H1 (cell line): ENCODE results near the gene TAS2R16. TPM values are rescaled to one million over a fixed set of nuclear protein-coding genes. Genes with fewer than 3 reads are reported as not detected.

ENCODE experiments used
- CTCF ChIA-PET: fragments of 300-600 bp; sonication (Branson Sonifier 250); formaldehyde crosslinking; loops from one replicate; lab custom pipeline; 2021; ENCODE audit not compliant: partially characterized antibody; lab: Charles Lee
- POLR2A ChIA-PET: fragments of 300-600 bp; sonication (Branson Sonifier 250); formaldehyde crosslinking; loops from one replicate; lab custom pipeline; 2021; ENCODE audit warnings: inconsistent platforms; ENCODE audit not compliant: partially characterized antibody; lab: Charles Lee
- DNase-seq, 2 experiments: peaks; one replicate each; pipeline versions ENCODE4 v3.0.0 to v3.0.0-alpha.2; 2010 to 2022; ENCODE audit warnings: low spot score in 2 of 2, low read depth in 1 of 2, mixed read lengths in 1 of 2
- FAIRE-seq: peaks from 2 replicates; lab custom pipeline; 2011; peaks lifted over from hg19 to GRCh38; lab: Jason Lieb, UNC
- H2AFZ ChIP-seq: 2 replicates; pipeline ENCODE4 v1.8.1; 2012; ENCODE audit warnings: low read length, inconsistent platforms
- H2AK5ac ChIP-seq: 2 replicates; pipeline ENCODE4 v1.6.1; 2013; ENCODE audit warnings: low read depth, low read length
- H2BK120ac ChIP-seq: replicated peaks from 2 replicates; pipeline ENCODE3; 2013; ENCODE audit warnings: low read depth, low read length, inconsistent platforms
- H2BK12ac ChIP-seq: 2 replicates; pipeline ENCODE4 v1.6.1; 2013; ENCODE audit warnings: low read depth, low read length
- H2BK15ac ChIP-seq: 2 replicates; pipeline ENCODE4 v1.6.1; 2013; ENCODE audit warnings: low read length
- H2BK20ac ChIP-seq: 2 replicates; pipeline ENCODE4 v1.6.1; 2013; ENCODE audit warnings: low read length
- H2BK5ac ChIP-seq: 2 replicates; pipeline ENCODE4 v1.6.1; 2013; ENCODE audit warnings: low read depth, low read length
- H3K14ac ChIP-seq: 2 replicates; pipeline ENCODE4 v1.6.1; 2013; ENCODE audit warnings: inconsistent platforms; ENCODE audit not compliant: insufficient read length
- H3K18ac ChIP-seq: 2 replicates; pipeline ENCODE4 v1.6.1; 2013; ENCODE audit warnings: low read length; ENCODE audit errors: extremely low read depth
- H3K23ac ChIP-seq: 2 replicates; pipeline ENCODE4 v1.6.1; 2013; ENCODE audit warnings: inconsistent platforms; ENCODE audit not compliant: insufficient read length
- H3K23me2 ChIP-seq: 2 replicates; pipeline ENCODE4 v1.6.1; 2013; ENCODE audit warnings: low read depth, low read length
- H3K27ac ChIP-seq: 2 replicates; pipeline ENCODE4 v1.6.1; 2011; ENCODE audit warnings: low read depth, low read length, inconsistent platforms
- H3K27me3 ChIP-seq, 4 experiments: replicated peaks in 1 of 4; 1 replicate in 1 of 4; 2 replicates in 3 of 4; pipeline versions ENCODE4 v1.6.1 to v1.8.1; 2011 to 2013; ENCODE audit warnings: low read length in 3 of 4, mild to moderate bottlenecking in 3 of 4, inconsistent platforms in 2 of 4, mixed read lengths in 2 of 4, moderate library complexity in 1 of 4; ENCODE audit not compliant: control insufficient read depth in 3 of 4, insufficient read depth in 3 of 4; ENCODE audit errors: extremely low read depth in 1 of 4
- H3K36me3 ChIP-seq, 4 experiments: 2 replicates each; pipeline versions ENCODE4 v1.6.1 to v1.8.1; 2011 to 2013; ENCODE audit warnings: mild to moderate bottlenecking in 4 of 4, low read length in 3 of 4, moderate library complexity in 2 of 4, control low read depth in 1 of 4, inconsistent platforms in 1 of 4; ENCODE audit not compliant: insufficient read depth in 4 of 4, control insufficient read depth in 2 of 4
- H3K4ac ChIP-seq: replicated peaks from 2 replicates; pipeline ENCODE3; 2013; ENCODE audit warnings: low read length, low read depth, mixed read lengths, inconsistent platforms; ENCODE audit not compliant: insufficient read length
- H3K4me1 ChIP-seq, 4 experiments: replicated peaks in 1 of 4; 1 replicate in 1 of 4; 2 replicates in 3 of 4; pipeline versions ENCODE4 v1.6.1 to v1.8.1; 2011 to 2013; ENCODE audit warnings: low read length in 3 of 4, inconsistent platforms in 2 of 4, mixed read lengths in 1 of 4; ENCODE audit not compliant: insufficient read depth in 4 of 4, control insufficient read depth in 3 of 4
- H3K4me2 ChIP-seq, 2 experiments: 2 replicates each; pipeline versions ENCODE4 v1.6.1 to v1.8.1; 2011 to 2013; ENCODE audit warnings: low read depth in 2 of 2, low read length in 2 of 2, control low read depth in 1 of 2, inconsistent platforms in 1 of 2, mild to moderate bottlenecking in 1 of 2; ENCODE audit not compliant: insufficient read depth in 1 of 2
- H3K4me3 ChIP-seq, 4 experiments: fragments of 200-600, 300-600 bp in 1 of 4; sonication (generic), shearing (Covaris generic), sonication (Bioruptor Twin) in 1 of 4; 2 replicates each; pipeline versions ENCODE4 v1.5.1 to v1.8.1; 2011 to 2016; ENCODE audit warnings: low read length in 4 of 4, low read depth in 3 of 4, control low read depth in 2 of 4, inconsistent platforms in 2 of 4, mild to moderate bottlenecking in 2 of 4, mixed read lengths in 1 of 4, moderate library complexity in 1 of 4; ENCODE audit not compliant: insufficient read depth in 2 of 4; ENCODE audit errors: extremely low read depth in 1 of 4
- H3K56ac ChIP-seq: replicated peaks from 2 replicates; pipeline ENCODE3; 2013; ENCODE audit warnings: low read depth, mild to moderate bottlenecking, mixed read lengths, low read length, inconsistent platforms; ENCODE audit not compliant: insufficient read length
- H3K79me1 ChIP-seq: 2 replicates; pipeline ENCODE4 v1.6.1; 2013; ENCODE audit warnings: low read depth, low read length, control low read depth
- H3K79me2 ChIP-seq, 2 experiments: 2 replicates each; pipeline versions ENCODE4 v1.6.1 to v1.8.1; 2012 to 2013; ENCODE audit warnings: low read length in 2 of 2, mild to moderate bottlenecking in 2 of 2, inconsistent platforms in 1 of 2; ENCODE audit not compliant: insufficient read depth in 2 of 2, control insufficient read depth in 1 of 2
- H3K9ac ChIP-seq, 4 experiments: replicated peaks in 1 of 4; 1 replicate in 1 of 4; 2 replicates in 3 of 4; pipeline versions ENCODE4 v1.6.1 to v1.8.1; 2011 to 2013; ENCODE audit warnings: low read depth in 3 of 4, low read length in 3 of 4, control low read depth in 2 of 4, mild to moderate bottlenecking in 2 of 4, moderate library complexity in 2 of 4, inconsistent platforms in 1 of 4; ENCODE audit errors: extremely low read depth in 1 of 4
- H3K9me3 ChIP-seq, 2 experiments: 2 replicates each; pipeline versions ENCODE4 v1.6.1 to v1.8.1; 2012 to 2013; ENCODE audit warnings: mild to moderate bottlenecking in 2 of 2, moderate library complexity in 2 of 2, control low read depth in 1 of 2, inconsistent platforms in 1 of 2, low read depth in 1 of 2, low read length in 1 of 2, mixed read lengths in 1 of 2; ENCODE audit not compliant: insufficient read depth in 2 of 2
- H4K20me1 ChIP-seq, 2 experiments: replicated peaks in 1 of 2; 2 replicates each; pipeline versions ENCODE3 to v1.8.1; 2011 to 2013; ENCODE audit warnings: inconsistent platforms in 2 of 2, low read length in 2 of 2, mild to moderate bottlenecking in 1 of 2; ENCODE audit not compliant: insufficient read depth in 2 of 2, control insufficient read depth in 1 of 2
- H4K5ac ChIP-seq: 2 replicates; pipeline ENCODE4 v1.6.1; 2013; ENCODE audit warnings: low read length, low read depth, mixed read lengths, inconsistent platforms; ENCODE audit not compliant: insufficient read length
- H4K8ac ChIP-seq: 2 replicates; pipeline ENCODE4 v1.8.0; 2013; ENCODE audit warnings: mild to moderate bottlenecking, moderate library complexity, low read length, inconsistent platforms; ENCODE audit not compliant: insufficient read depth; ENCODE audit errors: extremely low read depth
- H4K91ac ChIP-seq: replicated peaks from 2 replicates; pipeline ENCODE3; 2013; ENCODE audit warnings: low read length, mixed read lengths, inconsistent platforms; ENCODE audit not compliant: insufficient read length
- ATF2 ChIP-seq: IDR thresholded peaks from 2 replicates; pipeline ENCODE4 v1.6.1; 2012; ENCODE audit warnings: low read length, inconsistent platforms
- ATF3 ChIP-seq: IDR thresholded peaks from 2 replicates; pipeline ENCODE4 v1.6.1; 2011; ENCODE audit warnings: low read depth, mild to moderate bottlenecking, low read length; ENCODE audit not compliant: insufficient read depth
- BACH1 ChIP-seq: IDR thresholded peaks from 2 replicates; pipeline ENCODE4 v1.6.1; 2012; ENCODE audit warnings: low read length, improper control_type of control experiment
- EZH2 ChIP-seq: fragments of 200-600 bp; sonication (generic); IDR thresholded peaks from 2 replicates; pipeline ENCODE4 v1.7.1; 2012; ENCODE audit warnings: low read depth, mild to moderate bottlenecking, moderate library complexity, low read length, inconsistent platforms; ENCODE audit not compliant: severe bottlenecking
- KDM4A ChIP-seq: IDR thresholded peaks from one replicate; pipeline ENCODE4 v1.7.1; 2012; ENCODE audit warnings: low read depth, mild to moderate bottlenecking, moderate library complexity, low read length, inconsistent platforms; ENCODE audit not compliant: severe bottlenecking
- MAFK ChIP-seq: IDR thresholded peaks from 2 replicates; pipeline ENCODE4 v1.6.1; 2012; ENCODE audit warnings: low read depth, mild to moderate bottlenecking, improper control_type of control experiment, low read length
- POLR2AphosphoS5 ChIP-seq: IDR thresholded peaks from 2 replicates; pipeline ENCODE4 v1.6.1; 2011; ENCODE audit warnings: low read depth, low read length
- SIN3A ChIP-seq, 2 experiments: IDR thresholded peaks in 1 of 2; conservative IDR thresholded peaks in 1 of 2; 2 replicates each; pipeline ENCODE4 v1.6.1; 2011 to 2012; ENCODE audit warnings: low read length in 2 of 2, improper control_type of control experiment in 1 of 2, low read depth in 1 of 2, mild to moderate bottlenecking in 1 of 2
- polyA plus RNA-seq, 7 experiments: library from polyadenylated mRNA; depleted of rRNA in 3 of 7; stranded (reverse) in 5 of 7; unstranded in 2 of 7; fragments of >200 nt in 5 of 7; fragments of 200-250 nt in 2 of 7; gene quantifications; 1 replicate in 5 of 7; 2 replicates in 1 of 7; 4 replicates in 1 of 7; pipeline versions ENCODE4 v1.2.1 to v1.2.3, GENCODE V29; 2011 to 2013; ENCODE audit warnings: missing spikeins in 2 of 7, mixed read lengths in 2 of 7
- total RNA-seq: library from RNA; stranded (reverse); fragmentation: NEBNext Ultra II Directional; extraction: Animal tissue kit (Norgen Biotek cat#: 25700); gene quantifications from 2 replicates; pipeline ENCODE4 v1.2.1, GENCODE V29; 2021

TAS2R16 gene
- total and polyA plus RNA-seq, 2 of the 8 experiments (the other 6 are each of a cell fraction or from before 2014, with no cell fraction given), result not detected

DNA sequence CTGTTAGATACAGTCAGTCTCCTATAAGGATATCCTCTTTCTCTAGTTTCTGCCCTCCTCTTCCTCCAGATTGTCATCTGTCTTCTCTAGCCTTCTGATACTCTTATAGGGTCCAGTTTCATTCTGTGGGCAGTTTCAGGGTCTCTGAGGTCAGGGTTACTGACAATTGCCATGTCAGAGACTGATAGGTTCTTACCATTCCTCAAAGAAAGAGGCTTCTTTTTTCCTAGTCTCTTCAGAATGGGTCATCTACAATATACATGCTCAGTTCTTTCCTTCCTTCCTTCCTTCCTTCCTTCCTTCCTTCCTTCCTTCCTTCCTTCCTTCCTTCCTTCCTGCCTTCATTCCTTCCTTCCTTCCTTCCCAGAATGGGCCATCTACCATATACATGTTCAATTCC, 48.1 kb upstream of the TAS2R16 start:
- H3K79me2 ChIP-seq, result no peaks in the 10 kb centered on the region
- no peak overlapping the region for H2BK120ac ChIP-seq
- H2BK20ac ChIP-seq, result no peak overlapping the region
- no peaks in the 10 kb centered on the region for H3K36me3 ChIP-seq
- H3K27ac ChIP-seq, result no peak overlapping the region
- no peak overlapping the region for H4K91ac ChIP-seq
- no peak overlapping the region for H3K9ac ChIP-seq
- H3K23me2 ChIP-seq, result no peaks in the 10 kb centered on the region
- no peaks in the 10 kb centered on the region for H4K20me1 ChIP-seq
- no peak overlapping the region for H3K23ac ChIP-seq
- H2BK15ac ChIP-seq, result no peak overlapping the region
- no peak overlapping the region for H3K56ac ChIP-seq
- no peak overlapping the region for H4K5ac ChIP-seq
- DNase-seq (no peak), FAIRE-seq (no peak)
- H3K4me3 ChIP-seq, result no peak overlapping the region
- no peak overlapping the region for H3K18ac ChIP-seq
- no peak overlapping the region for H3K4me2 ChIP-seq
- TF ChIP-seq POLR2AphosphoS5 (no peak), MAFK (no peak), EZH2 (no peak), SIN3A (conservative IDR thresholded peaks at IDR 0.05 in 1 of 2, IDR thresholded peaks at IDR 0.05 in 1 of 2; ENCODE audit: low read depth in 1 of 2, low read length in 2 of 2) (no peak), BACH1 (no peak), ATF3 (no peak), ATF2 (no peak), KDM4A (no peak)
- H2BK5ac ChIP-seq, result no peak overlapping the region
- no peak overlapping the region for H2AFZ ChIP-seq
- no peaks in the 10 kb centered on the region for H3K27me3 ChIP-seq
- H3K79me1 ChIP-seq, result no peaks in the 10 kb centered on the region
- H3K14ac ChIP-seq, result no peak overlapping the region
- H2BK12ac ChIP-seq, result no peak overlapping the region
- POLR2A ChIA-PET, result no interaction called here
- H2AK5ac ChIP-seq, result no peak overlapping the region
- H3K4me1 ChIP-seq, result peaks cover 0 to 3% (median 0%) of the 10 kb centered on the region in 4 experiments; a peak in 3 of 7 replicates
- H4K8ac ChIP-seq, result no peak overlapping the region
- H3K9me3 ChIP-seq, result no peaks in the 10 kb centered on the region
- no peak overlapping the region for H3K4ac ChIP-seq
- CTCF ChIA-PET, result no interaction called here
